B cell (primary cell): ENCODE measurements around the gene TK2.

Experiments
- CTCF ChIP-seq: fragments of 200-600 bp; IDR thresholded peaks from one replicate; pipeline ENCODE4 v1.8.0; 2022; ENCODE audit warnings: antibody characterized with exemption, mild to moderate bottlenecking
- EZH2 ChIP-seq: IDR thresholded peaks from 2 replicates; pipeline ENCODE4 v1.6.1; 2012; ENCODE audit warnings: borderline replicate concordance, low read depth, mild to moderate bottlenecking, moderate library complexity, low read length; ENCODE audit not compliant: insufficient read depth, poor library complexity, severe bottlenecking

DNA sequence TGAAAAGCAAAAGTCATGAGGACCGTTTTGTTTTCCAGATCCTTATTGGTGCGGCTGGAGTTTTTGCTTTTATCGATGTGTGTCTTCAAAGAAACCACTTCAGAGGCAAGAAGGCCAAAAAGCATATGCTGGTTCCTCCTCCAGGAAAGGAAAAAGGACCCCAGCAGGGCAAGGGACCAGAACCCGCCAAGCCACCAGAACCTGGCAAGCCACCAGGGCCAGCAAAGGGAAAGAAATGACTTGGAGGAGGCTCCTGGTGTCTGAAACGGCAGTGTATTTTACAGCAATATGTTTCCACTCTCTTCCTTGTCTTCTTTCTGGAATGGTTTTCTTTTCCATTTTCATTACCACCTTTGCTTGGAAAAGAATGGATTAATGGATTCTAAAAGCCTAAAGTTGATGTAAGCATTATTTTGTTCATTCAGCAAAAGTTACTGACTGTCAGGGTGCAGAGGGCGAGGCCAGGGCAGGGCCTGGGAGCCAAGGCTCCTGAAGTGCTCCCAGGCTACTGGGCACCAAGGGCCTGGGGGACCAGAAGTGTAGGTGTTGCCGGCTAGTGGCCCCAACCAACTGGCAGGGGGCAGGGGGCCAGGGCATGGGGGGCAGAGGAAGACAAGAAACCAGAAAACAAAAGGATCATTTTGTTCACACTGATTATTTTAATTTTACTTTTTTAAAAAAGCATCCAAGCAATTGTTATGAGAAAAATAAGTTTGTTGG is 38.1 kb upstream of the TK2 start:
- TF ChIP-seq CTCF (no peak), EZH2 (no peak)
